ENCODE measurements around the gene ITGB2.

GRCh38 chr21:44960141-44961092, 39.7 kb upstream of the ITGB2 start:
- no peak for TF ChIP-seq CTCF (IDR thresholded peaks at IDR 0.05)
- TF ChIP-seq POLR2A (IDR thresholded peaks at IDR 0.05), result no peak
